WTC11 (cell line): ENCODE measurements around the gene MROH2B. TPM values are rescaled to one million over a fixed set of nuclear protein-coding genes. Genes with fewer than 3 reads are reported as not detected.

Experiments
- ATAC-seq: fragments of 200-7000 bp; cut with Tn5 transposase; 2 replicates; pipeline ENCODE4 v1.10.0; 2021; ENCODE audit warnings: mild to moderate bottlenecking, moderate library complexity
- CTCF ChIA-PET: fragments of 300-600 bp; sonication (Branson Sonifier 250); formaldehyde crosslinking; loops from one replicate; lab custom pipeline; 2021; ENCODE audit warnings: antibody characterized with exemption; lab: Charles Lee
- POLR2A ChIA-PET: fragments of 350-600 bp; sonication (Branson Sonifier 250); formaldehyde crosslinking; loops from one replicate; lab custom pipeline; 2021; ENCODE audit warnings: antibody characterized with exemption; lab: Charles Lee
- DNase-seq: peaks from one replicate; pipeline ENCODE4 v3.0.0; 2021; ENCODE audit warnings: low spot score
- H3K27ac Mint-ChIP-seq: 2 replicates; pipeline ENCODE4 v1.8.0; 2021; ENCODE audit warnings: mixed read lengths
- H3K27me3 Mint-ChIP-seq: 2 replicates; pipeline ENCODE4 v1.8.0; 2021; ENCODE audit warnings: low read depth, mild to moderate bottlenecking, moderate library complexity, mixed read lengths
- H3K36me3 Mint-ChIP-seq: 2 replicates; pipeline ENCODE4 v1.8.0; 2021; ENCODE audit warnings: mixed read lengths
- H3K4me1 Mint-ChIP-seq: 2 replicates; pipeline ENCODE4 v1.8.0; 2022; ENCODE audit warnings: mixed read lengths
- H3K4me3 Mint-ChIP-seq: 2 replicates; pipeline ENCODE4 v1.8.0; 2021; ENCODE audit warnings: mild to moderate bottlenecking, moderate library complexity, mixed read lengths
- H3K9me3 Mint-ChIP-seq: 2 replicates; pipeline ENCODE4 v1.8.0; 2021; ENCODE audit warnings: mixed read lengths
- GABPB1 ChIP-seq: sonication (generic); formaldehyde crosslinking; IDR thresholded peaks from 2 replicates; pipeline ENCODE4 v1.8.1; 2023; ENCODE audit warnings: mild to moderate bottlenecking, missing genetic modification reagents
- MYBL2 ChIP-seq: sonication (generic); formaldehyde crosslinking; IDR thresholded peaks from 2 replicates; pipeline ENCODE4 v1.8.1; 2023; ENCODE audit warnings: mild to moderate bottlenecking, moderate library complexity, missing genetic modification reagents
- OVOL2 ChIP-seq: fragments of 250-450 bp; sonication (Bioruptor Pico); IDR thresholded peaks from 2 replicates; pipeline ENCODE4 v1.9.0; 2021; ENCODE audit warnings: mild to moderate bottlenecking, borderline replicate concordance
- RELA ChIP-seq: sonication (generic); formaldehyde crosslinking; IDR thresholded peaks from 2 replicates; pipeline ENCODE4 v1.8.1; 2022; ENCODE audit warnings: missing genetic modification reagents, mild to moderate bottlenecking, borderline replicate concordance
- TCF7 ChIP-seq: sonication (generic); formaldehyde crosslinking; IDR thresholded peaks from 2 replicates; pipeline ENCODE4 v1.8.0; 2022; ENCODE audit warnings: mild to moderate bottlenecking, low read depth, missing genetic modification reagents, moderate library complexity
- ZNF317 ChIP-seq: sonication (generic); formaldehyde crosslinking; IDR thresholded peaks from 2 replicates; pipeline ENCODE4 v1.8.1; 2023; ENCODE audit warnings: low read depth, mild to moderate bottlenecking, moderate library complexity, missing genetic modification reagents, borderline replicate concordance
- total RNA-seq: library from RNA; stranded (reverse); gene quantifications from 3 replicates; pipeline ENCODE4 v1.2.3, GENCODE V29; 2021
- TF ChIP-seq, protein P1 (sequence below): sonication (generic); formaldehyde crosslinking; IDR thresholded peaks from 2 replicates; pipeline ENCODE4 v1.8.0; 2022; ENCODE audit warnings: mild to moderate bottlenecking, missing genetic modification reagents
- TF ChIP-seq, protein P2 (sequence below): fragments of 250-450 bp; sonication (Bioruptor Pico); IDR thresholded peaks from 2 replicates; pipeline ENCODE4 v1.9.0; 2021; ENCODE audit warnings: moderate library complexity, mild to moderate bottlenecking, inconsistent platforms, borderline replicate concordance
- TF ChIP-seq, protein P3 (sequence below): fragments of 250-450 bp; sonication (Bioruptor Pico); IDR thresholded peaks from 2 replicates; pipeline ENCODE4 v1.9.0; 2021; ENCODE audit warnings: mild to moderate bottlenecking
- TF ChIP-seq, protein P4 (sequence below): fragments of 250-450 bp; sonication (Bioruptor Pico); IDR thresholded peaks from 2 replicates; pipeline ENCODE4 v1.9.0; 2021; ENCODE audit warnings: mild to moderate bottlenecking
- TF ChIP-seq, protein P5 (sequence below): sonication (generic); formaldehyde crosslinking; IDR thresholded peaks from 2 replicates; pipeline ENCODE4 v1.8.0; 2022; ENCODE audit warnings: mild to moderate bottlenecking, missing genetic modification reagents
- TF ChIP-seq, protein P6 (sequence below): sonication (generic); formaldehyde crosslinking; IDR thresholded peaks from 2 replicates; pipeline ENCODE4 v1.8.1; 2022; ENCODE audit warnings: low read depth, missing genetic modification reagents, borderline replicate concordance
- TF ChIP-seq, protein P7 (sequence below): sonication (generic); formaldehyde crosslinking; IDR thresholded peaks from 2 replicates; pipeline ENCODE4 v1.8.1; 2023; ENCODE audit warnings: mild to moderate bottlenecking, missing genetic modification reagents
- TF ChIP-seq, protein P8 (sequence below): sonication (generic); formaldehyde crosslinking; IDR thresholded peaks from 2 replicates; pipeline ENCODE4 v1.8.1; 2022; ENCODE audit warnings: low read depth, mild to moderate bottlenecking, moderate library complexity, missing genetic modification reagents, borderline replicate concordance

The MROH2B gene
- total RNA-seq, 1 experiment from 2014 or later = not detected

DNA sequence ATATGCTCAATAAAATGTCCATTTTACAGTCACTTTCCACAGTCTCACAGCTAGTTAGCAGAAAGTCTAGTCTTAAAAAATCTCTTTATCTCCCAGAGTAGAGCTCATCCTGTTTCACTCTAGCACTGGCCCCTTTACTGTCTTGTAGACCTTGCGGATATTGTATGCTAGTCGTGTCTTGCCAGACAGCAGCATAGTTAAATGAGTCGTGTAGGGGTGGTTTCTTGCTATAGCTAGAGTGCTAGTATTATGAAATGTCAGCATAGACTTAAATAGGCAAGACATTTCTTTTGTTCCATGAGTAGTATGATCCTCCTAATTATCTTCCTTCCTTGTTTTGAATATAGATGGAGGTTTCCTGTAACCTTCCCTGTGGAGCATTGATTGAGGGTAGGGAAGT, 84.5 kb downstream of the MROH2B start (continued):
- TF ChIP-seq, protein P1, sequence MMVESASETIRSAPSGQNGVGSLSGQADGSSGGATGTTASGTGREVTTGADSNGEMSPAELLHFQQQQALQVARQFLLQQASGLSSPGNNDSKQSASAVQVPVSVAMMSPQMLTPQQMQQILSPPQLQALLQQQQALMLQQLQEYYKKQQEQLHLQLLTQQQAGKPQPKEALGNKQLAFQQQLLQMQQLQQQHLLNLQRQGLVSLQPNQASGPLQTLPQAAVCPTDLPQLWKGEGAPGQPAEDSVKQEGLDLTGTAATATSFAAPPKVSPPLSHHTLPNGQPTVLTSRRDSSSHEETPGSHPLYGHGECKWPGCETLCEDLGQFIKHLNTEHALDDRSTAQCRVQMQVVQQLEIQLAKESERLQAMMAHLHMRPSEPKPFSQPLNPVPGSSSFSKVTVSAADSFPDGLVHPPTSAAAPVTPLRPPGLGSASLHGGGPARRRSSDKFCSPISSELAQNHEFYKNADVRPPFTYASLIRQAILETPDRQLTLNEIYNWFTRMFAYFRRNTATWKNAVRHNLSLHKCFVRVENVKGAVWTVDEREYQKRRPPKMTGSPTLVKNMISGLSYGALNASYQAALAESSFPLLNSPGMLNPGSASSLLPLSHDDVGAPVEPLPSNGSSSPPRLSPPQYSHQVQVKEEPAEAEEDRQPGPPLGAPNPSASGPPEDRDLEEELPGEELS = no peak
- TF ChIP-seq, protein P2, sequence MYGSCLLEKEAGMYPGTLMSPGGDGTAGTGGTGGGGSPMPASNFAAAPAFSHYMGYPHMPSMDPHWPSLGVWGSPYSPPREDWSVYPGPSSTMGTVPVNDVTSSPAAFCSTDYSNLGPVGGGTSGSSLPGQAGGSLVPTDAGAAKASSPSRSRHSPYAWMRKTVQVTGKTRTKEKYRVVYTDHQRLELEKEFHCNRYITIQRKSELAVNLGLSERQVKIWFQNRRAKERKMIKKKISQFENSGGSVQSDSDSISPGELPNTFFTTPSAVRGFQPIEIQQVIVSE (CRISPR knock-in tag) = no peak

DNA sequence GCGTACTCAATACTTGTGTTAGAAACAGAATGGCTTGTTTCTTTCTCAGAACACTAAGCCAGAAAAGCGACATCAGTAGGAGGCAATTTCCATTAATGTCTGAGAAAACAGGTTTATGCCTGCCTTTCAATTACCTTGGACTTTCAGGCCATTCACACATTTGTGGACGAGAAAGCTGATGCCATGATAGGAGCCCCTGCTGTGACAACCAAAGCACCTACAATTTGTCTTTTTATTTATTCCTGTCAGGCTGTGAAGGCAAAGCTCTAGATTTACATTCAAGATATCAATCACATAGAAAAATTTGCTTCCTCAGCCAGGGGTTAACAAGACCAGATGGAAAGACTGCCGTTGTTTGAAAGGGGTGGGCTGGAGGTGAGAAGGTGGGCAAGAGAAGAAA, 85.6 kb downstream of the MROH2B start:
- TF ChIP-seq OVOL2 (CRISPR knock-in tag) (no peak), RELA (no peak), TCF7 (CRISPR knock-in tag) (no peak), ZNF317 (CRISPR knock-in tag) (no peak), MYBL2 (no peak), GABPB1 (CRISPR knock-in tag) (no peak)
- TF ChIP-seq, protein P3, sequence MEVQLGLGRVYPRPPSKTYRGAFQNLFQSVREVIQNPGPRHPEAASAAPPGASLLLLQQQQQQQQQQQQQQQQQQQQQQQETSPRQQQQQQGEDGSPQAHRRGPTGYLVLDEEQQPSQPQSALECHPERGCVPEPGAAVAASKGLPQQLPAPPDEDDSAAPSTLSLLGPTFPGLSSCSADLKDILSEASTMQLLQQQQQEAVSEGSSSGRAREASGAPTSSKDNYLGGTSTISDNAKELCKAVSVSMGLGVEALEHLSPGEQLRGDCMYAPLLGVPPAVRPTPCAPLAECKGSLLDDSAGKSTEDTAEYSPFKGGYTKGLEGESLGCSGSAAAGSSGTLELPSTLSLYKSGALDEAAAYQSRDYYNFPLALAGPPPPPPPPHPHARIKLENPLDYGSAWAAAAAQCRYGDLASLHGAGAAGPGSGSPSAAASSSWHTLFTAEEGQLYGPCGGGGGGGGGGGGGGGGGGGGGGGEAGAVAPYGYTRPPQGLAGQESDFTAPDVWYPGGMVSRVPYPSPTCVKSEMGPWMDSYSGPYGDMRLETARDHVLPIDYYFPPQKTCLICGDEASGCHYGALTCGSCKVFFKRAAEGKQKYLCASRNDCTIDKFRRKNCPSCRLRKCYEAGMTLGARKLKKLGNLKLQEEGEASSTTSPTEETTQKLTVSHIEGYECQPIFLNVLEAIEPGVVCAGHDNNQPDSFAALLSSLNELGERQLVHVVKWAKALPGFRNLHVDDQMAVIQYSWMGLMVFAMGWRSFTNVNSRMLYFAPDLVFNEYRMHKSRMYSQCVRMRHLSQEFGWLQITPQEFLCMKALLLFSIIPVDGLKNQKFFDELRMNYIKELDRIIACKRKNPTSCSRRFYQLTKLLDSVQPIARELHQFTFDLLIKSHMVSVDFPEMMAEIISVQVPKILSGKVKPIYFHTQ (CRISPR knock-in tag) = no peak
- TF ChIP-seq, protein P4, sequence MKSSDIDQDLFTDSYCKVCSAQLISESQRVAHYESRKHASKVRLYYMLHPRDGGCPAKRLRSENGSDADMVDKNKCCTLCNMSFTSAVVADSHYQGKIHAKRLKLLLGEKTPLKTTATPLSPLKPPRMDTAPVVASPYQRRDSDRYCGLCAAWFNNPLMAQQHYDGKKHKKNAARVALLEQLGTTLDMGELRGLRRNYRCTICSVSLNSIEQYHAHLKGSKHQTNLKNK (CRISPR knock-in tag) = no peak
- TF ChIP-seq, protein P5, sequence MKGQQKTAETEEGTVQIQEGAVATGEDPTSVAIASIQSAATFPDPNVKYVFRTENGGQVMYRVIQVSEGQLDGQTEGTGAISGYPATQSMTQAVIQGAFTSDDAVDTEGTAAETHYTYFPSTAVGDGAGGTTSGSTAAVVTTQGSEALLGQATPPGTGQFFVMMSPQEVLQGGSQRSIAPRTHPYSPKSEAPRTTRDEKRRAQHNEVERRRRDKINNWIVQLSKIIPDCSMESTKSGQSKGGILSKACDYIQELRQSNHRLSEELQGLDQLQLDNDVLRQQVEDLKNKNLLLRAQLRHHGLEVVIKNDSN (CRISPR knock-in tag) = no peak
- TF ChIP-seq, protein P6, sequence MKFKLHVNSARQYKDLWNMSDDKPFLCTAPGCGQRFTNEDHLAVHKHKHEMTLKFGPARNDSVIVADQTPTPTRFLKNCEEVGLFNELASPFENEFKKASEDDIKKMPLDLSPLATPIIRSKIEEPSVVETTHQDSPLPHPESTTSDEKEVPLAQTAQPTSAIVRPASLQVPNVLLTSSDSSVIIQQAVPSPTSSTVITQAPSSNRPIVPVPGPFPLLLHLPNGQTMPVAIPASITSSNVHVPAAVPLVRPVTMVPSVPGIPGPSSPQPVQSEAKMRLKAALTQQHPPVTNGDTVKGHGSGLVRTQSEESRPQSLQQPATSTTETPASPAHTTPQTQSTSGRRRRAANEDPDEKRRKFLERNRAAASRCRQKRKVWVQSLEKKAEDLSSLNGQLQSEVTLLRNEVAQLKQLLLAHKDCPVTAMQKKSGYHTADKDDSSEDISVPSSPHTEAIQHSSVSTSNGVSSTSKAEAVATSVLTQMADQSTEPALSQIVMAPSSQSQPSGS = no peak
- TF ChIP-seq, protein P7, sequence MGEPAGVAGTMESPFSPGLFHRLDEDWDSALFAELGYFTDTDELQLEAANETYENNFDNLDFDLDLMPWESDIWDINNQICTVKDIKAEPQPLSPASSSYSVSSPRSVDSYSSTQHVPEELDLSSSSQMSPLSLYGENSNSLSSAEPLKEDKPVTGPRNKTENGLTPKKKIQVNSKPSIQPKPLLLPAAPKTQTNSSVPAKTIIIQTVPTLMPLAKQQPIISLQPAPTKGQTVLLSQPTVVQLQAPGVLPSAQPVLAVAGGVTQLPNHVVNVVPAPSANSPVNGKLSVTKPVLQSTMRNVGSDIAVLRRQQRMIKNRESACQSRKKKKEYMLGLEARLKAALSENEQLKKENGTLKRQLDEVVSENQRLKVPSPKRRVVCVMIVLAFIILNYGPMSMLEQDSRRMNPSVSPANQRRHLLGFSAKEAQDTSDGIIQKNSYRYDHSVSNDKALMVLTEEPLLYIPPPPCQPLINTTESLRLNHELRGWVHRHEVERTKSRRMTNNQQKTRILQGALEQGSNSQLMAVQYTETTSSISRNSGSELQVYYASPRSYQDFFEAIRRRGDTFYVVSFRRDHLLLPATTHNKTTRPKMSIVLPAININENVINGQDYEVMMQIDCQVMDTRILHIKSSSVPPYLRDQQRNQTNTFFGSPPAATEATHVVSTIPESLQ = no peak
- TF ChIP-seq, protein P8, sequence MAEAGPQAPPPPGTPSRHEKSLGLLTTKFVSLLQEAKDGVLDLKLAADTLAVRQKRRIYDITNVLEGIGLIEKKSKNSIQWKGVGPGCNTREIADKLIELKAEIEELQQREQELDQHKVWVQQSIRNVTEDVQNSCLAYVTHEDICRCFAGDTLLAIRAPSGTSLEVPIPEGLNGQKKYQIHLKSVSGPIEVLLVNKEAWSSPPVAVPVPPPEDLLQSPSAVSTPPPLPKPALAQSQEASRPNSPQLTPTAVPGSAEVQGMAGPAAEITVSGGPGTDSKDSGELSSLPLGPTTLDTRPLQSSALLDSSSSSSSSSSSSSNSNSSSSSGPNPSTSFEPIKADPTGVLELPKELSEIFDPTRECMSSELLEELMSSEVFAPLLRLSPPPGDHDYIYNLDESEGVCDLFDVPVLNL (CRISPR knock-in tag) = no peak

More for the DNA sequence above, 85.6 kb downstream of the MROH2B start:
- ChIA-PET CTCF (no interaction called here), POLR2A (no interaction called here)
- no peak for ATAC-seq
- Mint-ChIP-seq H3K27me3 (no peaks in the 10 kb centered on the region), H3K27ac (no peak overlapping the region), H3K36me3 (0 out of 2 replicates have a peak, but pooled peaks cover 7% of the 10 kb centered on the region), H3K9me3 (peaks cover 14% of the 10 kb centered on the region), H3K4me1 (no peaks in the 10 kb centered on the region), H3K4me3 (no peak overlapping the region)
- DNase-seq = no peak
